Endothelial cell of hepatic sinusoid (primary cell): Measurements from ENCODE around the gene IFIT2.
"Not testable (repeated sequence)": the region's sequence is repeated elsewhere in the genome, so short reads cannot be mapped to it uniquely, and the experiment has no call there.

Experiments
- in situ Hi-C: cut with HindIII; loops from 2 replicates; pipeline ENCODE4 v1.10.0; 2017; ENCODE audit warnings: low sequenced_read_pairs

The IFIT2 gene

GRCh38 chr10:89306434-89307268 is 4.8 kb downstream of the IFIT2 start:
- in situ Hi-C loops: loop anchor here (5.0 kb wide), 1 partner anchor 76 kb away; no protein-coding TSS in a partner anchor

DNA sequence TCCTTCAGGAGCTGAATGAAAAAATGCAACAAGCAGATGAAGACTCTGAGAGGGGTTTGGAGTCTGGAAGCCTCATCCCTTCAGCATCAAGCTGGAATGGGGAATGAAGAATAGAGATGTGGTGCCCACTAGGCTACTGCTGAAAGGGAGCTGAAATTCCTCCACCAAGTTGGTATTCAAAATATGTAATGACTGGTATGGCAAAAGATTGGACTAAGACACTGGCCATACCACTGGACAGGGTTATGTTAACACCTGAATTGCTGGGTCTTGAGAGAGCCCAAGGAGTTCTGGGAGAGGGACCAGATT is 5.4 kb downstream of the IFIT2 start:
- in situ Hi-C loops: loop anchor here (5.0 kb wide), 1 partner anchor 75 kb away; no protein-coding TSS in a partner anchor

DNA sequence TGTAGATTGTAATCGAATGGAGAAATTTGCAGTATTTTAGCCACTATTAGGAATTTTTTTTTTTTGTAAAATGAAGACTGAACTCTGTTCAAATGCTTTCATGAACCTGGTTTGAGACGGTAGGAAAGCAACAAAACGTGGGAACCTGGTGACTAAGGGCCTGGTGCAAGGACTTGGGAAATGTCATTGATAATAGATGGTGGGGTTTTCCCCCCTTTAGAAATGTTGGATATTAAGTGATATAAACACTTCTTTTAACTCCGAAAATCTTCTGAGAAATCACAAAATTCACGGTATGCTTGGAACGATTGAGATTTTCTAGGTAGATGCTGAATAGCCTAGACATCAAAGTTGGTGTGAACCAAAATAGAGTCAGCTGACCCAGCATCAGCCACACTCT is 6.4 kb downstream of the IFIT2 start:
- in situ Hi-C loops: loop anchor here (5.0 kb wide), 1 partner anchor 74 kb away; no protein-coding TSS in a partner anchor

- in situ Hi-C loops: loop anchor here (5.0 kb wide), 1 partner anchor 74 kb away; no protein-coding TSS in a partner anchor
Observed at GRCh38 chr10:89308736-89309135, 6.9 kb downstream of the IFIT2 start.

DNA sequence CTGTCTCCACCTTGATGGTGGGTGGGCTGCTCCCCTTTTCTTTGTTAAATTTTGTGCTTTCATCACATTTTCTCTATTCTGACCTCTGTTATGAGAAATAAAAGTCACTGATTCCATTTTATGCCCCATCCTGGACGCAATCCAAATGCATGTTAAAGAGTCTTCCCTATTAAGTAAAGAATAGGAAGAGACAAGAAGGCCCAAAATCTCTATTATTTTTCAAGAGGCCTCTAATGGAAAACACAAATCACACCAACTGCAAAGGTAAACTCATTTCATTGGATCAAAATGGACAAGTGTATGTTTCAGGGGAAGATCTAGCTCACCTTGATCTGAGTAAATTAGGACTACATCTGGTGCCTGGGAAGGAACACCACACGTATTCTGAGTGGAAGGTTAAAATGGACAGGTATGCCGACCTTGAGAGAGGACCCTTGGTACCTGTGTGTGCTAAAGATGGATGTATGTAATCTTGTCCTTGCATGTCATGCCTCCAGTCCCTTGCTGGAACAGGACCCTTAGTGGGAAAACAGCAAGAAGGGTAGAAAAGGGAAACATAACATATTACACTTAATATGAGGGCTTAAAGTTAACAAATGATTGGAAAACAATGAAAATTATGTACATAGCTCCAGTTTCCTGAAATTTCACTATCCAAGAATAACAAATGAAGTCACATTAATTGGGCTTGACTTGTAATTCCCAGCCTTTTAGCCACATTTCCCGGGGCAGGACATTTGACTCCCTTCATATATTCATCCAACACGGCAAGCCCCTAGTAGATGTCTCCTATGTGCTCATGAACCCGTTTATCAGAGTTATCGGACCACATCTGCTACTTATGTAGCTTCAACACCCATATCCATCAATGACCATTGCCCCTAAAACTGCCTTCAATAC is 7.6 kb downstream of the IFIT2 start:
- in situ Hi-C loops: loop anchor here (5.0 kb wide), 1 partner anchor 73 kb away; no protein-coding TSS in a partner anchor

GRCh38 chr10:89310056-89310893 is 8.4 kb downstream of the IFIT2 start:
- in situ Hi-C loops: no loop called here

DNA sequence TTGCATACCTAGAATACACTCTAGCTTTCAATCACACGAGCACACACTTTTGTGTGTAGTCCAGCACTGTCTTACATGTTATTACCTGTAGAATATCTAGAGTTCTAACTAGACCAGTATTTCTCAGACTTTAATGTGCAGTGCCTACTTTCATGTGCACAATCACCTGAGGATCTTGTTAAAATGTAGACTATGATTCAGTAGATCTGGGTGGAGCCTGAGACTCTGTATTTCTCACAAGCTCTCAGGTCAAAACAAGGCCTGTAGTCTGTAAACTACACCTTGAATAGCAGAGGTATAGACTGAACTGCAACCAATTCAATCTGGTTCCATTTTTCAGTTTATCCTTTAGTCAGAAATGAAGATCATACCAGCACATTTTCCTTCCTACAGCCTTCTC is 11.1 kb downstream of the IFIT2 start:
- in situ Hi-C loops: no loop called here

DNA sequence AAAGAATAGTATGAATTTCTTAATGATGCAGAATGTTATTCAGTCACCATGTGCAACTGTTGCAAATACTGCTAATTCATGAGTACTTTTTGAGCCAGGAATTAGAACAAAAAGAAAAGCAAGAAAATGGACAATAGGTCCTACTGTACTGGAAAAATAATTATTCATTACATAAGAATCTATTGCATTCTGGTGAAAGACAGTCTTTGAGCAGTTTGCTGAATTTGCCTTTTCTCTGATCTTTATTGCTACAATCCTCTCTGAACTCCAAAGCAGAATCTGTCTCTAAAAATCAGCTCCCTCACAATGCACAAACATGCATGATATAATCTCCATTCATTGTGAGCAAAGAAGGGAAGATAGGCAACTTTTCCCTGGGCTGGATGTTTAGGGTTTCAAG is 12.8 kb downstream of the IFIT2 start:
- in situ Hi-C loops: no loop called here

DNA sequence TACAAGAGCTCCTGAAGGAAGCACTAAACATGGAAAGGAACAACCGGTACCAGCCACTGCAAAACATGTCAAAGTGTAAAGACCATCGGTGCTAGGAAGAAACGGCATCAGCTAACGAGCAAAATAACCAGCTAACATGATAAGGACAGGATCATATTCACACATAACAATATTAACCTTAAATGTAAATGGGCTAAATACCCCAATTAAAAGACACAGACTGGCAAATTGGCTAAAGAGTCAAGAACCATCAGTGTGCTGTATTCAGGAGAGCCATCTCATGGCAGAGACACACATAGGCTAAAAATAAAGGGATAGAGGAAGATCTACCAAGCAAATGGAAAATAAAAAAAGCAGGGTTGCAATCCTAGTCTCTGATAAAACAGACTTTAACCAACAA is 16.2 kb downstream of the IFIT2 start:
- in situ Hi-C loops: not testable (repeated sequence)

DNA sequence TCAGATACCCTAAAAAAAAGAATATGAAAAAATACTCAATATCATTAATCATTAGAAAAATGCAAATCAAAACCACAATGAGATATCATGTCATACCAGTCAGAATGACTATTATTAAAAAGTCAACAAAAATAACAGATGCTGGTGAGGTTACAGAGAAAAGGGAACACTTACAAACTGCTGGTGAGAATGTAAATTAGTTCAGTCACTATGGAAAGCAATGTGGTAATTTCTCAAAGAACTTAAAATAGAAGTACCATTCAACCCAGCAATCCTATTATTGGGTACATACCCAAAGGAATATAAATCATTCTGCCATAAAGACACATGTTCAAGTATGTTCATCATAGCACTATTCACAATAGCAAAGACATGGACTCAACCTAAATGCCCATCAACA is 23.2 kb downstream of the IFIT2 start:
- in situ Hi-C loops: not testable (repeated sequence)

DNA sequence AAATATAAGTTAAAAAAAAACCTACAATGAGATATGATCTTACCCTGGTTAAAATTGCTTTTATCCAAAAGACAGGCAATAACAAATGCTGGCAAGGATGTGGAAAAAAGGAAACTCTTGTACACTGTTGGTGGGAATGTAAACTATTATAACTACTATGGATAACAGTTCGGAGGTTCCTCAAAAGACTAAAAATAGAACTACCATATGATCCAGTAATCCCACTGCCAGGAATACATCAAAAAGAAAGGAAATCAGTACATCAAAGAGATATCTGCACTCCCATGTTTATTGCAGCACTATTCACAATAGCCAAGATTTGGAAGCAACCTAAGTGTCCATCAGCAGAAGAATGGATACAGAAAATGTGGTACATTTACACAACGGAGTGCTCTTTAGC is 24.0 kb downstream of the IFIT2 start:
- in situ Hi-C loops: not testable (repeated sequence)

- in situ Hi-C loops: no loop called here
Observed at GRCh38 chr10:89327803-89328441, 26.1 kb downstream of the IFIT2 start, which contains the start of gene IFIT3. Gene IFIT3, plus strand, starts transcription at chr10:89327997. Its CDS starts 77 bp downstream, at chr10:89328074.

DNA sequence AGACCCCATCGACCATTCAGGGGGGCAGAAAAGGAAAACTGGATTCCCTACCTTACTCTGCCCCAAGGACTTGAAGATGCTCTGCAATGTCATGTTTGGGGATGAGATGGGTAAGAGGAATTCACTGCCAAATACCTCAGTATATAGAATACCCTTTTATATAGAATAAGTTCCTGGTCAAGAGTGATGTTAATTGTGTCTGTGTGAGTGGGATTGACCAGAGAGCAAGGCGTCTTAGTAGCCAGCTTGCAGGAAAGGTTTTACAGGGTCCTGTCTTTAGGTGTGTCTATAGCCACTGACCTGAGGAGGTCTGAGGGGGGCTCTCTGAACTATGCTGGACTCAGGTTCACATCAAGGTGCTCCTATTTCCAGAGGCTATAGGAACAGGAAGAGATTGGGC is 27.3 kb downstream of the IFIT2 start:
- in situ Hi-C loops: no loop called here

GRCh38 chr10:89330014-89330413 is 28.2 kb downstream of the IFIT2 start:
- in situ Hi-C loops: not testable (repeated sequence)

GRCh38 chr10:89330537-89331212 is 28.8 kb downstream of the IFIT2 start:
- in situ Hi-C loops: no loop called here

DNA sequence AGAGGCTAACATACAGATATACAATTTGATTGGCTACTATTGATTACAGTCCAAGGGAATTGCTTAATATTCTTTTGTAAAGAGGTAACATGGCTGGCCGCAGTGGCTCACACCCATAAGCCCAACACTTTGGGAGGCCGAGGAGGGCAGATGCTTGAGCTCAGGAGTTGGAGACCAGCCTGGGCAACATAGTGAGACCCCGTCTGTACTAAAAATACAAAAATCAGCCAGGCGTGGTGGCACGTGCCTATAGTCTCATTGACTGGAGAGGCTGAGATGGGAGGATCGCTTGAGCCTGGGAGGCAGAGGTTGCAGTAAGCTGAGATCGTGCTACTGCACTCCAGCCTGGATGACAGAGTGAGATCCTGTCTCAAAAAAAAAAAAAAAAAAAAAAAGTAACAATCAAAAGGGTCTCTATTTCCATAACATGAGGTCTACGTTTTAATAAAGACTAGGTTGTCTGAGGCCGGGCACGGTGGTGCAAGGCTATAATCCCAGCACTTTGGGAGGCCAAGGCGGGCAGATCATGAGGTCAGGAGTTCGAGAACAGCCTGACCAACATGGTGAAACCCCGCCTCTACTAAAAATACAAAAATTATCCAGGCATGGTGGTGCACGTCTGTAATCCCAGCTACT is 29.8 kb downstream of the IFIT2 start:
- in situ Hi-C loops: not testable (repeated sequence)

- in situ Hi-C loops: no loop called here
Observed at GRCh38 chr10:89332123-89332633, 30.3 kb downstream of the IFIT2 start.

DNA sequence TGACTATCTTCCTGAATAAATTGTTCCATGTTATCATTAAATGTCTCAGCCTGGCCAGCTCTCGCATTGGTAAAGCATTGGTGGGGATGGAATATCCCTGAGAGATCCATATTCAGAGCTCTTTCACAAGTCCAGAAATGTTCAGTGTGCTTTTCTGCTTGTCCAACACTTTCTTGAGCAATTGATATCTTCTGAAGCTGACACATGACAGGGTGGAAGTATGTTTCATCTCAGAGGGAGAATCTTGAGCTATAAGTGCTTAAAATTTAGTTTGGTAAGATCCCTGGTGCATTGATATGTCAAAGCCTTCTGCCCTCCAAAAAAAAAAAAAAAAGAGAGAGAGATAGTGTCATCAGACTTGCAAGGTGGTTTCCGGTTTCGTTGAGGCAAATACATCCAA is 33.4 kb downstream of the IFIT2 start:
- in situ Hi-C loops: no loop called here

DNA sequence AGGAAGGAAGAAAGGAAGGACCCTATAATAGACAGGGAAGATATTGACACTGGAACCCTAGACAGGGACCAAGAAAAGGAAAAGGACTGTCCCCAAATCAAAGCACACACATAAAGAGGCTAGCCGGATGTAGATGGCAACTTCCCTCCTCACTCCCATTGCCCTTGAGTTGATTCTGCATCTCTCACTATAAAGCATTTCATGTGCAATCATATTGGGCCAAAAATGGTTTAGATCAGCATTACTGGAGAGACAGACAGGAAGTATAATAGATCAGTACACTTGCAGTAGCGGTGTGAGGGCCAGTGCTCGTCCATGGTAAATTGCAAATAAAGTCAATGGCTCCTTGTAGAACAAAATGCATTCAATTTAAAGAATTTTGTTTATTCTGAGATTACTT is 34.4 kb downstream of the IFIT2 start:
- in situ Hi-C loops: no loop called here
